ENCODE data around the gene BBS4.
"Not testable (repeated sequence)": the region's sequence is repeated elsewhere in the genome, so short reads cannot be mapped to it uniquely, and the experiment has no call there.

DNA sequence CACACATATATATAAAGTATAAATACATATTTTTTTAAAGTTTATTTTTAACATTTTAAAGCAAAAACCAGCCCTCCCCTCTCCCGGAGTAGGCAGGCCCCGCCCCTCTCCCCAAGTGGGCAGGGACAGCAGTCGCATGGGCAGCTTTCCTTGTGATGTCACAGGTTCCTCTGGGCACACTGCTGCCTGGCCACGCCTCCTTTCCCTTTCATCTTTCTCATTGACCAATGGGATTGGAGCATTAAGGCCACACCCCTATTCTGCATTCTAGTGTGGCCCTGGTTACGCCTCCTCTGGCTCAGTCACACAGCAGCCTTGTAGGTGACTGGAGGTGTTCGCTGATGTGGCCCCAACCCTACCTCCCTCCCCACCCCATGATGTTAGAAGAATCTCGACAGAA, 31.6 kb upstream of the BBS4 start, which contains the start of gene GOLGA6B:
- TF ChIP-seq EZH2 (IDR thresholded peaks at IDR 0.05; ENCODE audit: low read length), result not testable (repeated sequence)
- TF ChIP-seq, protein P1, sequence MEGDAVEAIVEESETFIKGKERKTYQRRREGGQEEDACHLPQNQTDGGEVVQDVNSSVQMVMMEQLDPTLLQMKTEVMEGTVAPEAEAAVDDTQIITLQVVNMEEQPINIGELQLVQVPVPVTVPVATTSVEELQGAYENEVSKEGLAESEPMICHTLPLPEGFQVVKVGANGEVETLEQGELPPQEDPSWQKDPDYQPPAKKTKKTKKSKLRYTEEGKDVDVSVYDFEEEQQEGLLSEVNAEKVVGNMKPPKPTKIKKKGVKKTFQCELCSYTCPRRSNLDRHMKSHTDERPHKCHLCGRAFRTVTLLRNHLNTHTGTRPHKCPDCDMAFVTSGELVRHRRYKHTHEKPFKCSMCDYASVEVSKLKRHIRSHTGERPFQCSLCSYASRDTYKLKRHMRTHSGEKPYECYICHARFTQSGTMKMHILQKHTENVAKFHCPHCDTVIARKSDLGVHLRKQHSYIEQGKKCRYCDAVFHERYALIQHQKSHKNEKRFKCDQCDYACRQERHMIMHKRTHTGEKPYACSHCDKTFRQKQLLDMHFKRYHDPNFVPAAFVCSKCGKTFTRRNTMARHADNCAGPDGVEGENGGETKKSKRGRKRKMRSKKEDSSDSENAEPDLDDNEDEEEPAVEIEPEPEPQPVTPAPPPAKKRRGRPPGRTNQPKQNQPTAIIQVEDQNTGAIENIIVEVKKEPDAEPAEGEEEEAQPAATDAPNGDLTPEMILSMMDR (optimal IDR thresholded peaks at IDR 0.05 in 1 of 3, IDR thresholded peaks at IDR 0.05 in 1 of 3, conservative IDR thresholded peaks at IDR 0.05 in 1 of 3; ENCODE audit: extremely low read depth in 1 of 3, insufficient read depth in 2 of 3, low read length in 3 of 3), result not testable (repeated sequence)

Measured in keratinocyte (primary cell).